HG03520 (cell line): ENCODE data around the gene DDR2.

Experiments
- ATAC-seq: cut with Tn5 transposase; IDR thresholded peaks from one replicate; pipeline ENCODE4 v1.9.1; 2021; ENCODE audit warnings: mild to moderate bottlenecking, moderate library complexity; ENCODE audit not compliant: unreplicated experiment

Gene DDR2

DNA sequence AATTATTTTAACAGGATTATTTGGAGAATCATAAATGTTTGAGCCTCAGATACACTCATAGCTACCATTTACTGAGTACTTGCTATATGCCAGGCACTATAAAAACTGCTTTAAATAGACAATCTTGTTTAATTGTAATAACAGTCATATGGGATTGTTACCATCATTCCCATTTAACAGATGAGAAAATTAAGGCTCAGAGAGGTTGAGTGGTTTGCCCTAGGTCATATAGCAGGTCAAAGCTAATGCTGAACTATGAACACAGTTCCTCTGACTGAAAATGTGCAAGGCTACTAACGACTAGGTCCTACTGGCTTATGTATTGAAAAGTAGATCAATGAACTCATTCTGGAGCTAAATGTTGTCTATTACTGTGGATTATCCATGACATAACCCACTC lies 63.4 kb downstream of the DDR2 start:
- no peak for ATAC-seq

DNA sequence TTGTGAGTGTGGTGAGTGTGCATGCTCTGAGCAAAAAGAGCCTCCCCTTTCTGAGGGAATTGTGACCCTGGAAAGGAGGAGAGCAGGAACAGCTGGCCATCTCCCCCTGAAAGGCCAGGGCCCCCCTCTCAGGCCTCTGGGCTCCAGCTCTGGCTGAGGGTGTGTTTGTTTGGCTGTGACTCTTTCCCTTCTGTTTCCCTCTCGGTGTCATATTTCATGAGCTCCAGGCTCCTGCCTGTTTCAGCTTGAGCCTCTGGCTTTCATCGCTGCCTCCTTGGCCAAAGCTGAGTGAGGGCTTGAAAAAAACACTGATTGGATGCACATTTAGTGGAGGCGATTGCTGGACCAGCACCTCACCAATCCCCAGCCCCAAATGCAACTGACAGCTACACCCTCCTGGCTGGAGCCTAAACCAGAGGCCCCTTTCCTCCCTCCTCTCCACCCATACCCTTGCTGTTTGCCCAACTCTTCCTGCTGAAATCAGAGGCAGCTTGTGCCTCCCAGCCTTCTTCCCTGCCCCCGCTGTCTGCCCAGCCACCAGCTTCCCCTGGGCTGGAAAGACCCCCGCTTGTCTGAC lies 64.1 kb downstream of the DDR2 start:
- ATAC-seq: no peak

DNA sequence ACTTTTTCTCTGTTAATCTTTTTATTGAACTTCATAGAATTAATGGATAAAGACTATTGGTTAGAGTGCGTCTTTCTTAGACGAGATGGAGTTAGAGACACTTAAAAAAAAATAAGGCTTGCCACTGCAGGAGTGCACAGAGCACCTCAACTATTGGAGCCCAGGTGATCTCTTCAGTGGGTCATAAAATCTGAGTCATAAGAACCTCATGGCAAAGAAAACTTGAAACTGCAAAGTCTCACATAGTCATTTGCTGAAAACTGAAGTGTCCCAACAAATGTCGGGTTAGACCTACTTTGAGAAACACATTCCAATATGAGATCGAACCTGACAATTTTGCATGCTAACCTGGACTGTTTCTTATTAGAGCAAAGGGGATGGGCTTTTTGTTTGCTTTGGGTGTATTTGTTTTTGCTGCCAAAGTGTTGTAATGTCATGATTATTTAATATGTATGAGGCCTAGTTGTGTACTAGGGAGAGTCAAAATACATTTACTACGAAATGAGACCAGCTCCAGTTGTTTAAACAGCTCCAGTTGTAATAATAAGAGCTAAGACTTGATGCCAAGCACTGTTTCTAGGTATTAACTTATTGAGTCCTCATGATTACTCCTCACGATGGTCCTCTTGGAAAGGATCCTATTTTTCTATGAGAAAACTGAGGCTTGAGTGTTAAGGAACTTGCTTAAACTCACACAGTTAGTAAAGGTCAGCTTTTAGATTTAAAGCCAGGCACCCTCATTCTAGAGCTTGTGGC lies 65.1 kb downstream of the DDR2 start:
- no peak for ATAC-seq

DNA sequence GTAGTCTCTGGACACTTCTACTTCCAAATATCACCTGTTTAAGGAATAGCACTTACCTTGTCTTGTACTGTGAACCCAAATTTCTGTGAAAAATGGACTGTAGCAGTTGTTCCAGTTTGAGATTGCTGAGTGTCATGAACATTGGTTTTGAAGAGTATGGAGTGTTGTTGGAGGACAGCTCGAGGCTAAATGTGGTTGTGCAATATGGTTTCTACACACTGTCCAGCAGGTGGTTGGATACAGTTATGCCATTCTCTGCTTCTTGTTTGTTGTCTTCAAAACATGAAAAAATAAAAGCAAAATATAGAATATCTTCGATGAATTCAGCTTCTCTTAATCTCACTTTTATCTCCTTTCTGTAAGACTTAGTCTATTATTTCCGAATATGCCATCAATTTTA lies 67.1 kb downstream of the DDR2 start:
- ATAC-seq: no peak

DNA sequence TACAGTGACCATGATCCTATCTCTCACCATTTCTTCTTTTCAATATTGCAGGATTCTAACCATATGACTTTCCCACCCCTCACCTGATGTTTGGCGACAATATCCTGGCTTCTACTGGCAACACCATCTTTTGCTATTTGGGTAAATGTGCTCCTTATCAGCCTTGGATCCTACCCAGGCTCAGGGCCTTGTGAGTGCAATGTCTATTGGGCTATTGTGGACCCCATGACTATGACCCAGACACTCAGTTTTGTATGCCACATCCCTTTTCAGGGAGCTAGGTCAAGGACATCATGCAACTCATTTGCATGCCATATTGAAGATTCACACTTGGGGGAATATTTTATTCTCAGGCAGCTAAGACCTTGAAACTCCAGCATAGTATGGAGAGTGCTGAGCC lies 67.9 kb downstream of the DDR2 start:
- no peak for ATAC-seq

DNA sequence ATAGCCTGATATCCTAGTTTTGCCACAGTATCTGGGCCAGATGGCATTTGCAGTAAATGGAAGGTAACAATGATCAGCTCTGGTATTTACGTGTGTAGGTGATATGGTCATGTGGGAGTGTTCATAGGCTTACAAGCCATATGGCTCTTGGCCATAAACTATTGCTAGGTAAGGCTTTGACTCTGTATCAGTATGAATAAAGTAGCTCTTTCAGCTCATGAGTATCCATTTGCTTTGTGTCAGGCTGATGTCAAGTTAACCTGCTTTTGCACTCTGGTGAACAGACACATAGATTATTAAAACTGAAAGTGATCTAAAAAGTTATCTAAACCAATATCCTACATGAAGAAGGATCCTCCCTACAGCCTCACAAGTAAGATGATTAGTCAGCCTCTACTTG lies 69.0 kb downstream of the DDR2 start:
- ATAC-seq: no peak

DNA sequence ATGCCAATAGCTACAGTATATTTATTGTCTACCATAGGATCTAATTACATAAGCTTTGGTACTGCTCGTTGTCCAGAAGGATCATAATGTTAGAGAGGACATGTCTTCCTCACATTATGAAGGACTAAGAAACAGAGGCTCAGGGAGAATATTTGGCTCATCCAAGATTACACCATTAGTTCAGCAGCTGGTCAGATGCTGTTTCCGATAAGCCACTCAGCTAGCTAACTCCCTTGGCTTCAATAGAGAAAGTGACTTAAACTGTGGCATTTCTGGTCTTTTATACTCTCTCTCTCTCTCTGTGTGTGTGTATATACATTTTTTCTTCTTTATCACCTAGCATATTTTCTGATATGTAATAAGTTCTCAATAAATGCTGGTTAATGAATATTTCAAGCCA lies 70.4 kb downstream of the DDR2 start:
- no peak for ATAC-seq

DNA sequence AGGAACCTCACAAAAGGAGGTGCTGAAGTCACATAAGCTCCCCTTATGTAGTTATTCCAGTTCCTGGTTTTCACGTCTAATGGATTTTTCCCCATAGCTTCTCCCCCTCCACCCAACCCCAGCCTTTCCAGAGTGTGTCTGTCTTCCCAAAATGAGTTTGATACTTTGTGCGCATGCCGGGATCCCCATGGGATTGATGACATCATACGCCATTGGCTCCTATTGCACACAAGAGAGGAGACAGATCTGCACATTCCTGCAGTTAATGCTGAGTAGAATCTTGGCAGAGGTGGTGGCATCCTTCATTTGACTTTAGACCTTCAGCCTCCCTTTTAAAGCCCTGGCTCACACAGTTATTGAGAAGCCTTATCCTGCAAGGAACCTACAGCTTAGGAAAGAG lies 71.4 kb downstream of the DDR2 start:
- no peak for ATAC-seq

DNA sequence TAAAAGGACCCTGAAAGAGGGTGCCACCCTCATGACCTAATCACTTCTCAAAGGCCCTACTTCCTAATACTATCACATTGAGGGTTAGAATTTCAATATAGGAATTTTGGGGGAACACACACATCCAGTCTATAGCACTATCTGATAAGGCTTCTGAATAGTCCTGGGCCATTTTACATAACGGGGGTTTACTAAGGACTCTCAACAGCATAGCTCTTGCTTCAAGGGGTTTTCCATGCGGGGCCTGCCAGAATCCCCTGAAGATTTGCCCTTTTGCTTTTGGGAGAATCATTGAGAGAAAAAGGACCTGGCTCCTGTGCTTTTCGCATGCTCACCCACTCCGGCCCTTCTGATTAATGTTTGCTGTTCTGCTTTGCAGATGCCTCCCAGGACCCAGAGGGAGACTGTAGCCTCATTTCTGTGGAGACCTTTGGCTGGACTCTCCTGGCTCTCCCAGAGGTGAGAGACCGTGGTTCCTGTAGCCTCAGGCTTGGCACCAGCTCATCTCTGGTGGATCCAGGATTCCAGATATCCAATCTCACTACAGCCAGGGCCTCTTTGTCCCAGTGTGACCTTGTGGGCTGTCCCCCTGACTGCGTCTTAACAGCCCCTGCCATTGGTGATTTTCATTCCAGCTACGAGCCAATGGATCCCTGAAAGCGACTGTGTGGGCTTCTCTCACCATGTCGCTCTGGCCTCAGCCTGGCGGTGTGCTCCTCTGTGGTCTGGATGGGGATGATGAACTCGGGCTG lies 72.6 kb downstream of the DDR2 start:
- ATAC-seq: no peak

DNA sequence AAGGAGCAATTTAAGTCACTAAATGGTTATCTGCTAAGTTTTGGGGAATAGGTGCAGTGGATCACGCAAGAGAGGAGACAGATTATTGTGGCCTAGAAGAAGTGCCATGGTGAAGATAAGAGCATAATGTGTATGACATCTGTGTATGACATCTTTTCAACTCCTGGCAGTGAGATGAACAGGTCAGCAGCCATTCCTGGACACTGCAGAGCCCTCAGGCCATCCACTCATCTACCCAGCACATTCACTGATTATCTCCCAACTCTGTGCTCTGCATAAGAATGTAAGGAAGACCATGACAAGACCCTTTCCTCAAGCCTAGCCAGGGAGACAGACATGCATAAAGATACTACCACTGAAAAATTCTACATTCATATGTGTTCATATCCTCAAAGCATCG lies 73.7 kb downstream of the DDR2 start:
- no peak for ATAC-seq

DNA sequence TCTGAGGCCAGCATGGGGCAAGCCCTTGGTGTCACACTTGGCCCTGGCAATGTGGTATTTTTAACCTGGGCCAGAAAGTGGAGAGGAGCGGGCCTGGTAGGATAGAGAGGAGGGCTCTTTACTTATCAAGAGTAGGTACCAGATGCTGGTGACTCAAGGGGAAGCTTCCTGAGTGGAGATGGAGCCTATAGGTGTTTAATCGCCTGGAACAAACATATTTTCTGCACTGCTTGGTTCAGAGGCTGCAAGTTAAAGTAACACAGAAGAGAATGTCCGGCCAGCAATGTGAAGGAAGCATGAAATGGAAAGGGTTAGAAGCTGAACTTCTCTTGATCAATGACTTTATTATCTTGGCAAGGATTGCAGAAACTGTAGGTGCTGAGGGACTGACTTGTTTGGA lies 74.3 kb downstream of the DDR2 start:
- ATAC-seq: no peak

DNA sequence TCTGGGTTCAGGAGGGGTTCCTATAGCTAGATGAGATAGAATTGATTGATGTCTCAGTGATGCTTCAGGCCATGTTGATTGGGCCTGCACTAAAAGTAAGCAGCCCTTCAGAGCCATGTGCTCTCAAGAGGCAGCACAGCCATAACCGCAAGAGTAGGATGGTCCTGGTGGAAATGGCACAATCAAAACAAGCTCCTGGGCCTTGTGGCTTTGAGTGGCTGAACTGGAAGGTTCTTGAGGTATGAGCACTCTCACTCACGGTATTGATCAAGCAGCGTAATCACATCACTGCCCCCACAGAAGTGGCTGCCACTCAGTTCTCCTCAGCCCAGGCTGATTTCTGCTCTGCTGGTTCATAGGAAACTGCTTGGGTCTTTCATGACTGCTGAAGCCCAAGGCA lies 76.0 kb downstream of the DDR2 start:
- ATAC-seq: no peak

DNA sequence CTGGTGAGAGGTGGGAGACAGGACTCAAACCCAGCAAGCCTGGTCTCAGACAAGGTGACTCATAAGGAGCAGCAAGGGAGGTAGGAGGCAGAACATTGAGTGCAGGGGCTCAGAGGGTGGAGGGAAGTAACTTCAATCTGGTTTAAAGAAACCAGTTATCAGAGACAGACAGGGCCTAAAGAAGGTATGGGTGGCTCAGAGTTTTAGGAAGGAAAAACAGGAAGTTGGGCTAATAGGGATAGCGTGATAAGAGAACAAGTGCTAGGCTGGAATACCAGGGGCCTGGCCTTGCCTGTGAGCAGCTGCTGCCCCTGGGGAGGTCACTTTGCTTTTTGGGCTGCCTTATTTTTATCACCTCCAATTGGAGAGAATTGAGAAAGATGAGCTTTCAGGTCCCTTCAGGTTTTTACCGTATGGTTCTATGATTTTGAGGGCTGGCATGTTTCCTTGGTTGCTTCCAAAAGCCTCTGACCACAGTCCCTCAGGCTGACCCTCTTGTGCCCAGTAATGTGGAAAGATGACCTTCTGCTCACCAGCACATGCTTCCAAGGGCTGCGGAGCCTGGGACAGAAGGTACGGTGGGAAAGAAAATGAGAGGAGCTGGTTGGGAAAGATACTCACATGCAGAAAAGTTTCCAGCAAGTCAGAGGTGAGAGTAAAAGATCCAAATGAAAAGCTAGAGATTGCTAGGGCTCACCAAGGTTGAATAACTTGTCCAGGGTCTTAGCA lies 77.0 kb downstream of the DDR2 start:
- no peak for ATAC-seq

DNA sequence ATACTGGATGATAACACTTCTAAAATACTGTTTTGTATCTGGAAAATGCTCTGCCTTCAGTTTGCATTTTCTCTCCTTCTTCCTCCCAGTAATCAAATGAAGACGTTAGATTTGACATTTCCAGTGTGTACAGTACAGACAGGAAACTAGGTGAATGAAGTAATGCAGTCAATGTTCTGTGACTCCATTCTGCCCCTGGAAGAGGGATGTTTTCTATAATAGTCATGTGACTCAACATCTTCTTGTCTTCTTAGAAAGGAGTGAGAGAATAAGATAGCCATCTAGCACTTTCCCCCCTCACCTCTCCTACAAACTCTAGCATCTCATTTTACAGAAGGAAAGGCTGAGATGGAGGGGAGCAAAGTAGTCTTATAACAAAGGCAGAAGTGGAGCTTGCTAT lies 77.6 kb downstream of the DDR2 start:
- ATAC-seq: no peak

DNA sequence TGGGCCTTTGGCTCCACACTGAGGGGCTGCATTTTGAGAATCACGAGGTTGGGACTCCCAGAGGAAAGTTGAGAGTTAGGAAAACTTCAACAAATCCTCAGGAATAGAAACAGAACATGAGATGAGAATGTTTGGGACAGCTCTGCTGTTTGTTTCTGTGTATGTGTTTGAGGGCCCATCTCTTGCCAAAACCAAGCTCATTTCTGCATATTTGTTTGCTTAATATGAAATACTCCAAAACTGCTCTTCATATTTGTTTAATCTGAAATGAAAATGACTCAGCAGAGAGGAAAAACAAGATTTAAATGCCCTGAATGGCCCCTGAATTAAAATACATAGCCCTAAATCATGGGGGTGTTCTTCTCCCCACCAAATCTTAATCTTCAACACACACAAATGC lies 78.1 kb downstream of the DDR2 start:
- no peak for ATAC-seq

DNA sequence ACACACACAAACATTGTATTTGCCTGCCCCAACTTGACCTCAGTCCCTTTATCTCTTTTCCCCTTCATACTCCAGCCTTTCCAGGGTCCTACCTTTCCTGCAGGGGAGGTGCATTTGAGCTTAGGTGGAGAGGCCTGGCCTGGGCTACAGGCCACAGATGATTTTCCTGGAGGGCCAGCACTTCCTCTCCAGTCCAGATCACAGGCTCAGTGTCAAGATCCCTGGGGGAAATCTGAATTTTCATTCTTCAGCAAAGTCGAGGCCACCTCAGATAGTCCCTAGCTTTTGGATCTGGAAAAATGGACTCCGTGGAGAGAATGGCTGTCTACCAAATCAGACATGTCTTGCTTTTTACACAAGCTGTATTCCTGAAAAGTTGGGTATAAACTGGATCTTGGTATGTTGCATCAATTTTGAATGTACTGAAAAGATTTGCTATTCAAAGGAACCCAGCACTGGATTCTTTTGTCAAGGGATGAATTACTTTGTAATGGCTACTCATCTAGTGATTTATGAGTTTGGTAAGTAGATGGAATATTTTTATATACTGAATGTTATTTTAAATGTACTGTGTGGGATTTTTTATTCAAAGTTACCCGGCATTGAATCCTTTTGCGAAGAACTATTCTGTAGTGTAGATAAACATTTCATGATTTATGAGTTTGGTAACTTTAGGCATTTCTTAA lies 78.7 kb downstream of the DDR2 start:
- no peak for ATAC-seq

DNA sequence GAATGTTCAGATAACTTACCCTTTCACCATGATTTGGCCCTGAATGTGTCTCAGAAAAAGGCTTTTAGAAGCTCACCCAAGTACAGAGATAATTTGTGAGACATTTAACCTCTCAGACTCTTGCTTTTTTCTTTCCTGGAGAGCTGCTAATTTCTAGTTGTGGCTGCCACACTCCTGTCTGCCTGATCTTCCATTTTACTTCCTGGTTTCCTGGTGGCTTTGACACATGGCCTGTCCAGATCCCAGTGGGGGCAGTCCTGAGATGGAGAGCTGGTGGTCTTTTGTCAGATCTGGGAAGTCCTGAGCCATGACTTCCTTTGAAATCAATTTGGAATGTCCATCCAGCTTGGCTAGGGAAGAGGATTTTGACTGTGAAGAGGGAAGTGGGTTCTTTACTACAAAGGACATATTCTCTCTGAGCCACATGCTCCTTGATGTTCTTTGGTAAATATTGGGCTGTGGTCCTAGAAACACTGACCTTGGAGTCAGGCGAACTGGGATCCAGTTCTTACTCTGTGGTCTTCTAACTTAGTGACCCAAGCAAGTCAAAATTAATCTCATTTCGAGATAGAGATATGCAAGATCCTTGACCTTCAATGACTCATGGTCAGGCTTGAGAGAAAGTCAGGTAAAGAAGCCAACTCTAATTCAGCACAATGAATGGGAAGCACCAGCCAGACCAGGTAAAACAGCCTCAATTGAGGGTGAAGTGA lies 80.2 kb downstream of the DDR2 start:
- ATAC-seq: no peak

DNA sequence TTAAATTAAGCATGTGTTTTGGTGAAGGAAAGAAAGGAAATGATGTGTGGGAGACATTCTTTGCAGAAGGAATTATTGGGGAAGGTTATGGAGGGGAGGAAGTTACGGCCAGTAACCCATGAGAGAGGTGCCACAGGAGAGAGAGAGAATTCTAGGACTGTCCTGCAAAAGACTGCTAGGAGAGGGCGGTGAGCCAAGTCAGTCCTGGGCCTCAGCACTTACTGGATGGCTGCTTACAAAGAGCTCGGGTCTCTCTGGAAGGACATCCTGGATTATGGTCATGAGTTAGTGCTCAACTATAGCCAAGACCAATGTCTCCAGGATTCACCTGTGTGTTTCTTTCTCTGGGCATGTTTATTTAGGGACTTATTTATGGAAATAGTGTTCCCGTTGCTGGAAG lies 83.9 kb downstream of the DDR2 start:
- no peak for ATAC-seq

DNA sequence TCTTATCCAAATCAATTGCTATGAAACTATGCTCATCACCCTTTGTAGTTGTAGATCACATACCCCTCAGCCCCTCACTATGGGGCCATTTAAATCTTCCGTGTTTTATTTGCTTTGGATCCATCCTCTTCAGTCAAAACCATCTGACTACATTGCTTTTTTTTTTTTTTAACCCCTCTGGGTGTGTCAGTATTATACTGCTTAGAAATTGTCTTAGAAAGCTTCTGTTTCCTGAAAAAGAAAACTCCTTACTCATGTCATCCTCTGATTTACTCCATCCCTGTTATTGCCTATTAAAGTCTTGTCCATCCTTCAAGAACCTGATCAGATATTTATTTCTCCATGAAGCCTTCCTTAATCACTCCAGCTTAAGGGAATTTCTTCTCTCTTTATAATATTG lies 84.3 kb downstream of the DDR2 start:
- no peak for ATAC-seq

DNA sequence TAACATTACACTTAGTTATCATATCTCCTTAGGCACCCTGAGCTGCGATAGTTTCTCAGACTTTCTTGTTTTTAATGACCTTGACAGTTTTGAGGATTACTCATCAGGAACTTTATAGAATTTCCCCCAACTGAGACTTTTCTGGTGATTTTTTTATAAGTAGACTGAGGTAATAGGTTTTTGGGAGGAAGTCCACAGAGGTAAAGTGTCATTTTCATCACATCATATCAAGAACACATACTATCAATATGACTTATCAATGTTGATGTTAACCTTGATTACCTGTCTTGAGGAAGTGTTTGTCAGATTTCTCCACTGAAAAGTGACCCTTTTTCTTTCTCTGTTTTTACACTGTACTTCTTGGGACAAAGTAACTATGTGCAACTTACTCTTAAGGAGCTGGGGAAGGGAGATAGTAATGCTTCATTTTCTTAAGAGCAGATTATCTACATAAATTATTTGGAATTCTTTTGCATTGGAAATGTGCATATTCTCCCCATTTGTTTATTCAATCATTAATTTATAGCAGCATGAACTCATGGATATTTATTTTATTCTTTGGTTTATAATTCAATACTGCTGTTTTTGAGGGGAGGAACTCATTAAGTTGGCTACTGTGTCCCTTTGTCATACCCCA lies 85.4 kb downstream of the DDR2 start:
- ATAC-seq: no peak
